NT2/D1 (cell line): ENCODE measurements around the gene PAQR8.
"Not testable (repeated sequence)": the region's sequence is repeated elsewhere in the genome, so short reads cannot be mapped to it uniquely, and the experiment has no call there.

Experiments
- DNase-seq: peaks from one replicate; pipeline ENCODE4 v3.0.0-alpha.2; 2011; ENCODE audit warnings: low read depth, low spot score
- H3K27me3 ChIP-seq: 2 replicates; pipeline ENCODE4 v1.6.0; 2011; ENCODE audit warnings: mild to moderate bottlenecking; ENCODE audit not compliant: insufficient read length, insufficient read depth
- H3K36me3 ChIP-seq: 2 replicates; pipeline ENCODE4 v1.6.1; 2011; ENCODE audit warnings: mild to moderate bottlenecking, low read length, mixed read lengths; ENCODE audit not compliant: insufficient read depth, insufficient read length
- H3K4me1 ChIP-seq: 2 replicates; pipeline ENCODE4 v1.5.1; 2011; ENCODE audit not compliant: insufficient read depth, insufficient read length
- H3K4me3 ChIP-seq: 2 replicates; pipeline ENCODE4 v1.5.1; 2011; ENCODE audit warnings: low read depth; ENCODE audit not compliant: insufficient read length
- H3K9ac ChIP-seq: 2 replicates; pipeline ENCODE4 v1.6.0; 2011; ENCODE audit warnings: low read depth; ENCODE audit not compliant: insufficient read length
- H3K9me3 ChIP-seq: 2 replicates; pipeline ENCODE4 v1.5.1; 2011; ENCODE audit warnings: mild to moderate bottlenecking, low read length; ENCODE audit not compliant: insufficient read depth
- SUZ12 ChIP-seq: IDR thresholded peaks from 2 replicates; pipeline ENCODE4 v1.6.1; 2011; ENCODE audit not compliant: insufficient read length, insufficient read depth; ENCODE audit errors: extremely low read depth
- YY1 ChIP-seq: IDR thresholded peaks from 2 replicates; pipeline ENCODE4 v1.6.1; 2011; ENCODE audit not compliant: insufficient read length, insufficient read depth
- ZNF274 ChIP-seq: IDR thresholded peaks from 2 replicates; pipeline ENCODE4 v1.6.1; 2011; ENCODE audit warnings: mild to moderate bottlenecking, low read depth, low read length

Gene PAQR8

GRCh38 chr6:52384145-52384766, 22.3 kb downstream of the PAQR8 start:
- no peak for TF ChIP-seq ZNF274
- TF ChIP-seq YY1, result no peak
- no peak for TF ChIP-seq SUZ12
- H3K9ac ChIP-seq, result no peak overlapping the region
- H3K27me3 ChIP-seq, result no peaks in the 10 kb centered on the region
- no peak for DNase-seq
- no peak overlapping the region for H3K4me3 ChIP-seq
- no peaks in the 10 kb centered on the region for H3K36me3 ChIP-seq
- no peaks in the 10 kb centered on the region for H3K4me1 ChIP-seq
- H3K9me3 ChIP-seq, result peaks cover 10% of the 10 kb centered on the region; the same call in 1 of the 2 replicates

GRCh38 chr6:52385074-52385473, 23.1 kb downstream of the PAQR8 start:
- H3K4me1 ChIP-seq, result no peaks in the 10 kb centered on the region
- TF ChIP-seq ZNF274 (no peak), YY1 (no peak), SUZ12 (no peak)
- H3K9me3 ChIP-seq, result peaks cover 10% of the 10 kb centered on the region; the same call in 1 of the 2 replicates
- DNase-seq, result no peak
- H3K4me3 ChIP-seq, result no peak overlapping the region
- no peaks in the 10 kb centered on the region for H3K36me3 ChIP-seq
- no peak overlapping the region for H3K9ac ChIP-seq
- no peaks in the 10 kb centered on the region for H3K27me3 ChIP-seq

DNA sequence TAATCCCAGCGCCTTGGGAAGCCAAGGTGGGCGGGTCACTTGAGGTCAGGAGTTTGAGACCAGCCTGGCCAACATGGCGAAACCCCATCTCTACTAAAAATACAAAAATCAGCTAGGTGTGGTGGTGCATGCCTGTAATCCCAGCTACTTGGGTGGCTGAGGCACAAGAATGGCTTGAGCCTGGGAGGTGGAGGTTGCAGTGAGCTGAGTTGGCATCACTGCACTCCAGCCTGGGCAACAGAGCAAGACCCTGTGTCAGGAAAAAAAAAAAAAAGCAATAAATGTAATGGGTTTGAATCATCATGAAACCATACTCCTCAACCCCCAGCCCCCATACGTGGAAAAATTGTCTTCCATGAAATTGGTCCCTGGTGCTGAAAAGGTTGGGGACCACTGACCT, 26.2 kb downstream of the PAQR8 start:
- H3K27me3 ChIP-seq, DNase-seq, H3K9ac ChIP-seq, H3K4me1 ChIP-seq, H3K36me3 ChIP-seq, H3K4me3 ChIP-seq, H3K9me3 ChIP-seq: not testable (repeated sequence)

- Histone ChIP-seq H3K4me1 (no peaks in the 10 kb centered on the region), H3K9ac (no peak overlapping the region), H3K9me3 (peaks cover 10% of the 10 kb centered on the region; the same call in 1 of the 2 replicates), H3K4me3 (no peak overlapping the region), H3K27me3 (no peaks in the 10 kb centered on the region), H3K36me3 (no peaks in the 10 kb centered on the region)
- DNase-seq, result no peak
- TF ChIP-seq SUZ12, result no peak
- TF ChIP-seq ZNF274, result no peak
- TF ChIP-seq YY1, result no peak
These were observed 26.8 kb downstream of the PAQR8 start for GRCh38 chr6:52388790-52389189.

DNA sequence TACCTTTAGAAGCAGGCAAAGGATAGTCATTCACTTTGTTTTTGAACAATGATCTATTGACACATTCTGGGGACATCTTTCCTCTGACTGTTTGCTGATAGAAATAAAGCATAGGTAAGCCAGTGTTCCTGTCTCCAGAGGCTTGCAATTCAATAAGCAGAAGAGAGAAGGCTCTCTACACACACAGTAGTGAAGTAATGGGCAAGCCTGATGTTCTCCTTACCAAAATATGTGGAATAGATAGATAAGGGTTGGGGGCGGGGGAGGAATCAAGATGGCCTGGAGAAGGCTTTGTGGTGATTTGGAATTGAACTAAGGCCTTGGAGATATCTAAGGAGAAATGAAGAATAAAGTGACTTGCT, 27.3 kb downstream of the PAQR8 start:
- H3K36me3 ChIP-seq, result no peaks in the 10 kb centered on the region
- H3K9me3 ChIP-seq, result peaks cover 10% of the 10 kb centered on the region; the same call in 1 of the 2 replicates
- no peak overlapping the region for H3K4me3 ChIP-seq
- no peaks in the 10 kb centered on the region for H3K27me3 ChIP-seq
- no peaks in the 10 kb centered on the region for H3K4me1 ChIP-seq
- no peak for DNase-seq
- H3K9ac ChIP-seq, result no peak overlapping the region
- TF ChIP-seq SUZ12, result no peak
- no peak for TF ChIP-seq YY1
- TF ChIP-seq ZNF274, result no peak

DNA sequence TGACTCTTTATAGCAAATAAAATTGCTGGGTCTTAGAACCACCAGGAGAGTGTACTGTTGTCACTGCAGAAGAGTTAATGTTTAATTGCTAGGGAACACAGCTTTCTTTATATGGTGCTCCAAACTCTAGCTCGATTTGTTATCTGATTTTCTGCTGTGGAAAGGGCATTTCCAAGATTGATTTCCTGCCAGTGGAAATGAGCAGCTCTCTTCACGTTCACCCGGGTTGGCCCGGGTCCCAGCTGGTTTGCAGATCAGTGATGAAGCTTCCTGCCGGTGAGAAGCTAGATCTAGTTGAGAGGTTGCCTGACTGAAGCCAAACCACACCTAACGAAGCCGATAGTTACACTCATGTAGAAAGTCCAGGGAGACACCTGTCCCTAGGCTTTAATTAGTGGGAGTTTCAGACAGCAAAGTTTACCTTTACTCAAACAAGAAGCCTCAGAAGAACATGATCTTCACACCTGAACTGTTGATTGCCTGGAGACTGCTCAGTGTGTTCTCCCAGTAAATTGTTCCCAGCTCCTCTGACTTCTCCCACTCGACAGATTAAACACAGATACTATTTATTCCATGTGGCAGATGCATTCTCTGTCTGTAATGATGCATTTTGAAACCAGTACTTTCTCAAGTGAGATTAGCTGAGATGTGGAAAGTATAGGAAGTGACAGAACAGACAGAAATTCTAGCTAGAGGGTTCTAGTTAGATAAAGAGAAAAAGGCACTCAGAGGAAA, 27.8 kb downstream of the PAQR8 start:
- Histone ChIP-seq H3K27me3 (no peaks in the 10 kb centered on the region), H3K36me3 (no peaks in the 10 kb centered on the region), H3K9ac (no peak overlapping the region), H3K4me1 (no peaks in the 10 kb centered on the region), H3K9me3 (peaks cover 10% of the 10 kb centered on the region; the same call in 1 of the 2 replicates), H3K4me3 (no peak overlapping the region)
- no peak for DNase-seq
- TF ChIP-seq SUZ12 (no peak), YY1 (no peak), ZNF274 (no peak)

- DNase-seq, result no peak
- peaks cover 10% of the 10 kb centered on the region; the same call in 1 of the 2 replicates for H3K9me3 ChIP-seq
- no peaks in the 10 kb centered on the region for H3K36me3 ChIP-seq
- H3K9ac ChIP-seq, result no peak overlapping the region
- H3K4me1 ChIP-seq, result no peaks in the 10 kb centered on the region
- no peak overlapping the region for H3K4me3 ChIP-seq
- H3K27me3 ChIP-seq, result no peaks in the 10 kb centered on the region
- TF ChIP-seq ZNF274 (no peak), SUZ12 (no peak), YY1 (no peak)
These were observed 28.4 kb downstream of the PAQR8 start for GRCh38 chr6:52390361-52390727.
